Measurements from ENCODE around the gene MDM4. TPM values are rescaled to one million over a fixed set of nuclear protein-coding genes. Genes with fewer than 3 reads are reported as not detected.

MDM4 gene
- total RNA-seq, 1 donor from 2014 or later, result 41.1 TPM

DNA sequence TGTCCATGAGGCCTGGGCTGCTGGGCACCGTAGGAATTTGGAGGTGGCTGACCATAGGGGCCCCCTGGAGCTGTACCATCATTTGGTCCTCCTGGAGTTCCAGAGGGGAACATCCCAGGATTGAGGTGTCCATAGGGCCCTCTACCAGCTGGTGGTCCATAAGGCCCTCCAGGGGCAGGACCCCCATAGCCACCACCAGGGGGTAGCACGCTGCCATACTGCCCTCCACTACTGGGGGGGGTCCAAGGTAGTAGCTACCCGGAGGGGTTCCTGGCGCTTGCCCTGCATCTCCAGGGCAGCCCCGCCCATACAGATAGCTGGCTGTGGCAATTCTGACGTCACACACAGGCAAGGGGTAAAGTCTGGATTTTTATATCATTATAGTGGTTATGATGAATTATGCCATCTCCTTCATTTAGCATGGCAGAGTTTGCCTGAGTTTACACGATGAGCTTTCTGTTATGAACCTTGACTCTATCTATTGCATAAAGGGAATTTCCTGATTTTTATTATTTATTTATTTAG lies 13.2 kb downstream of the MDM4 start:
- H3K79me2 ChIP-seq (ENCODE audit: insufficient read depth, low read length), result peaks cover 8% of the 10 kb centered on the region
- no peak overlapping the region for H3K9ac ChIP-seq (ENCODE audit: low read length)
- no peak overlapping the region for H3K27ac ChIP-seq (ENCODE audit: low read depth, low read length)
- Mint-ChIP-seq H3K27ac (ENCODE audit: unreplicated experiment) (no peak overlapping the region), H3K4me1 (ENCODE audit: low read depth, unreplicated experiment) (peaks cover 5% of the 10 kb centered on the region), H3K9me3 (ENCODE audit: unreplicated experiment) (peaks cover 3% of the 10 kb centered on the region), H3K27me3 (ENCODE audit: low read depth, unreplicated experiment) (no peaks in the 10 kb centered on the region), H3K36me3 (ENCODE audit: low read depth, unreplicated experiment) (peaks cover 18% of the 10 kb centered on the region), H3K4me3 (ENCODE audit: unreplicated experiment) (no peak overlapping the region)
- peaks cover 43% of the 10 kb centered on the region for H4K20me1 ChIP-seq (ENCODE audit: insufficient read depth, low read length)
- no peaks in the 10 kb centered on the region for H3K4me1 ChIP-seq (ENCODE audit: insufficient read depth, low read length)
- TF ChIP-seq, protein P1, sequence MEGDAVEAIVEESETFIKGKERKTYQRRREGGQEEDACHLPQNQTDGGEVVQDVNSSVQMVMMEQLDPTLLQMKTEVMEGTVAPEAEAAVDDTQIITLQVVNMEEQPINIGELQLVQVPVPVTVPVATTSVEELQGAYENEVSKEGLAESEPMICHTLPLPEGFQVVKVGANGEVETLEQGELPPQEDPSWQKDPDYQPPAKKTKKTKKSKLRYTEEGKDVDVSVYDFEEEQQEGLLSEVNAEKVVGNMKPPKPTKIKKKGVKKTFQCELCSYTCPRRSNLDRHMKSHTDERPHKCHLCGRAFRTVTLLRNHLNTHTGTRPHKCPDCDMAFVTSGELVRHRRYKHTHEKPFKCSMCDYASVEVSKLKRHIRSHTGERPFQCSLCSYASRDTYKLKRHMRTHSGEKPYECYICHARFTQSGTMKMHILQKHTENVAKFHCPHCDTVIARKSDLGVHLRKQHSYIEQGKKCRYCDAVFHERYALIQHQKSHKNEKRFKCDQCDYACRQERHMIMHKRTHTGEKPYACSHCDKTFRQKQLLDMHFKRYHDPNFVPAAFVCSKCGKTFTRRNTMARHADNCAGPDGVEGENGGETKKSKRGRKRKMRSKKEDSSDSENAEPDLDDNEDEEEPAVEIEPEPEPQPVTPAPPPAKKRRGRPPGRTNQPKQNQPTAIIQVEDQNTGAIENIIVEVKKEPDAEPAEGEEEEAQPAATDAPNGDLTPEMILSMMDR (IDR thresholded peaks at IDR 0.05; ENCODE audit: insufficient read depth, low read depth, low read length), result no peak
- no peak for TF ChIP-seq EZH2 (IDR thresholded peaks at IDR 0.05; ENCODE audit: insufficient read depth, low read length)
- no peak overlapping the region for H2AFZ ChIP-seq (ENCODE audit: low read depth, low read length)
- H3K27me3 ChIP-seq (ENCODE audit: insufficient read depth, low read length), result no peaks in the 10 kb centered on the region
- no peaks in the 10 kb centered on the region for H3K9me3 ChIP-seq (ENCODE audit: insufficient read depth, low read depth, low read length)
- DNase-seq (ENCODE audit: low read depth) (no peak), FAIRE-seq (no peak)
- H3K36me3 ChIP-seq (ENCODE audit: insufficient read depth, low read length), result peaks cover 38% of the 10 kb centered on the region
- no peak overlapping the region for H3K4me3 ChIP-seq (ENCODE audit: insufficient read depth, low read depth, low read length)
- H3K4me2 ChIP-seq (ENCODE audit: low read length), result no peak overlapping the region

DNA sequence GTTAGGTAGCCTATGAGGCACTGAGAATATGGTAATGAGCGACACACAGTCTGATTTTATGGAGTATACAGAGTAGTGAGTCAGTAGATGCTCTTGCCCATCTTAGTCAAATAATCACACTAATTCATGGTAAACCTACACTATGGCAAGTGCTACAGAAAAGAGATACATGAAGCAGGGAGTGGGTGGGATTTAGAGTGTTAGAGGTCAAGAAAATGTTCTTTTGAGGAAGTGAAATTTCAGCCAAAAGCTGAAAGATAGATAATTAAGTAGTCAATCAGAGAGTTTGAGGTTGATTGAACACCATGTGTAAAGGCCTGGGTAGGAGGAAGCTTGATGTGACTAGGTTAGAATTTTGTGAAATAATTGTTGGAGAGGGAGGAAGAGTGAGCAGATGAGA lies 14.7 kb downstream of the MDM4 start:
- FAIRE-seq (no peak), DNase-seq (ENCODE audit: low read depth) (no peak)
- Histone ChIP-seq H3K27me3 (ENCODE audit: insufficient read depth, low read length) (no peaks in the 10 kb centered on the region), H3K79me2 (ENCODE audit: insufficient read depth, low read length) (no peaks in the 10 kb centered on the region), H4K20me1 (ENCODE audit: insufficient read depth, low read length) (peaks cover 40% of the 10 kb centered on the region), H3K9me3 (ENCODE audit: insufficient read depth, low read depth, low read length) (no peaks in the 10 kb centered on the region), H3K4me2 (ENCODE audit: low read length) (no peak overlapping the region), H3K36me3 (ENCODE audit: insufficient read depth, low read length) (peaks cover 36% of the 10 kb centered on the region), H2AFZ (ENCODE audit: low read depth, low read length) (no peak overlapping the region), H3K4me1 (ENCODE audit: insufficient read depth, low read length) (no peaks in the 10 kb centered on the region), H3K4me3 (ENCODE audit: insufficient read depth, low read depth, low read length) (no peak overlapping the region), H3K9ac (ENCODE audit: low read length) (no peak overlapping the region), H3K27ac (ENCODE audit: low read depth, low read length) (no peak overlapping the region)
- H3K27ac Mint-ChIP-seq (ENCODE audit: unreplicated experiment), result no peak overlapping the region
- no peak overlapping the region for H3K4me3 Mint-ChIP-seq (ENCODE audit: unreplicated experiment)
- TF ChIP-seq EZH2 (IDR thresholded peaks at IDR 0.05; ENCODE audit: insufficient read depth, low read length), result no peak
- TF ChIP-seq, protein P1 (IDR thresholded peaks at IDR 0.05; ENCODE audit: insufficient read depth, low read depth, low read length), result no peak
- H3K9me3 Mint-ChIP-seq (ENCODE audit: unreplicated experiment), result no peaks in the 10 kb centered on the region
- H3K36me3 Mint-ChIP-seq (ENCODE audit: low read depth, unreplicated experiment), result peaks cover 15% of the 10 kb centered on the region
- no peaks in the 10 kb centered on the region for H3K4me1 Mint-ChIP-seq (ENCODE audit: low read depth, unreplicated experiment)
- no peaks in the 10 kb centered on the region for H3K27me3 Mint-ChIP-seq (ENCODE audit: low read depth, unreplicated experiment)

DNA sequence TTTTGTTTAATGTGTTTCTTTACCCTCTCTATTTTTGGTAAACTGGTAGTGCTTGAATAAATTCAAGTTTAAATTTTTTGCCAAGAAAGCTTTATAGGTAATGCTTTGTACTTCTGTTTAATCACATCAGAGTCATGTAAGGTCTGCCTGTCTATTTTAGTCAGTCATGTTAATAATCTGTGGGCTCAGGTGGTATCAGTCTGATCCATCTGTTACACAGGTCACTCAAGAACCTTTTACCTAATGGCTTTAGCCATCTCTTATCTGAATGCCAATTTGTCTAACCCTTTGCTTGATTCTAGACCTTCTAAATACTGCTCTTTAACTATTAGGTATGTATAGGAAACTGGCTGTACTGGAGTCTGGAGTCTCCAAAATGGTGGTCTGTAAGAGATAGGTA lies 16.6 kb downstream of the MDM4 start:
- peaks cover 15% of the 10 kb centered on the region for H3K36me3 Mint-ChIP-seq (ENCODE audit: low read depth, unreplicated experiment)
- H3K9me3 ChIP-seq (ENCODE audit: insufficient read depth, low read depth, low read length), result no peaks in the 10 kb centered on the region
- H3K4me3 ChIP-seq (ENCODE audit: insufficient read depth, low read depth, low read length), result no peak overlapping the region
- H2AFZ ChIP-seq (ENCODE audit: low read depth, low read length), result no peak overlapping the region
- peaks cover 44% of the 10 kb centered on the region for H3K36me3 ChIP-seq (ENCODE audit: insufficient read depth, low read length)
- no peak overlapping the region for H3K4me3 Mint-ChIP-seq (ENCODE audit: unreplicated experiment)
- H3K4me1 Mint-ChIP-seq (ENCODE audit: low read depth, unreplicated experiment), result no peaks in the 10 kb centered on the region
- H3K27ac Mint-ChIP-seq (ENCODE audit: unreplicated experiment), result no peak overlapping the region
- no peaks in the 10 kb centered on the region for H3K4me1 ChIP-seq (ENCODE audit: insufficient read depth, low read length)
- no peak for DNase-seq (ENCODE audit: low read depth)
- no peak overlapping the region for H3K4me2 ChIP-seq (ENCODE audit: low read length)
- H3K9me3 Mint-ChIP-seq (ENCODE audit: unreplicated experiment), result no peaks in the 10 kb centered on the region
- H3K27ac ChIP-seq (ENCODE audit: low read depth, low read length), result no peak overlapping the region
- H3K27me3 ChIP-seq (ENCODE audit: insufficient read depth, low read length), result no peaks in the 10 kb centered on the region
- no peak for FAIRE-seq
- no peak for TF ChIP-seq EZH2 (IDR thresholded peaks at IDR 0.05; ENCODE audit: insufficient read depth, low read length)
- TF ChIP-seq, protein P1 (IDR thresholded peaks at IDR 0.05; ENCODE audit: insufficient read depth, low read depth, low read length), result no peak
- no peaks in the 10 kb centered on the region for H3K27me3 Mint-ChIP-seq (ENCODE audit: low read depth, unreplicated experiment)
- peaks cover 44% of the 10 kb centered on the region for H4K20me1 ChIP-seq (ENCODE audit: insufficient read depth, low read length)
- H3K9ac ChIP-seq (ENCODE audit: low read length), result no peak overlapping the region
- H3K79me2 ChIP-seq (ENCODE audit: insufficient read depth, low read length), result no peaks in the 10 kb centered on the region
